GM12878 (cell line): ENCODE measurements around the gene RNASEH2A. TPM values are rescaled to one million over a fixed set of nuclear protein-coding genes. Genes with fewer than 3 reads are reported as not detected.

Experiments
- ATAC-seq: fragments of 200-7000 bp; cut with Tn5 transposase; 3 replicates; pipeline ENCODE4 v1.9.1; 2020; ENCODE audit warnings: mild to moderate bottlenecking, moderate library complexity
- BruUV-seq: library from RNA; stranded (reverse); fragments of 400-500 nt; replicated peaks from 2 replicates; lab custom pipeline; 2021; lab: Mats Ljungman, UMichigan
- CTCF ChIA-PET: fragments of 300-600 bp; sonication (Branson Sonifier 250); formaldehyde crosslinking; extraction: SDS; loops from one replicate; lab custom pipeline; 2021; ENCODE audit warnings: inconsistent platforms; lab: Yijun Ruan, JAX
- POLR2A ChIA-PET: fragments of 350-600 bp; formaldehyde crosslinking; extraction: SDS; loops from one replicate; lab custom pipeline; 2021; ENCODE audit warnings: inconsistent platforms; lab: Charles Lee
- RAD21 ChIA-PET: fragments of 300-600 bp; sonication (Branson Sonifier 250); formaldehyde crosslinking; loops from one replicate; lab custom pipeline; 2023; ENCODE audit warnings: antibody characterized with exemption; ENCODE audit not compliant: unreplicated experiment; lab: Charles Lee
- SMC1A ChIA-PET: fragments of 300-600 bp; sonication (Branson Sonifier 250); formaldehyde crosslinking; loops from one replicate; lab custom pipeline; 2023; ENCODE audit not compliant: unreplicated experiment, uncharacterized antibody; lab: Charles Lee
- DNase-seq: peaks from one replicate; pipeline ENCODE4 v3.0.0-alpha.2; 2011; ENCODE audit warnings: low read depth, low spot score
- FAIRE-seq: peaks from 3 replicates; lab custom pipeline; 2011; peaks lifted over from hg19 to GRCh38; lab: Jason Lieb, UNC
- H2AFZ ChIP-seq: 2 replicates; pipeline ENCODE4 v1.6.0; 2011; ENCODE audit warnings: low read depth, low read length, control low read depth; ENCODE audit not compliant: control insufficient read depth
- H3K27ac ChIP-seq: 2 replicates; pipeline ENCODE4 v1.5.1; 2011; ENCODE audit warnings: control low read depth; ENCODE audit not compliant: control insufficient read depth, insufficient read depth
- H3K27me3 ChIP-seq, 2 experiments: replicated peaks in 1 of 2; 2 replicates each; pipeline versions ENCODE4 v1.6.0 to v1.6.1; 2011; ENCODE audit warnings: low read length in 1 of 2; ENCODE audit not compliant: control insufficient read depth in 2 of 2, insufficient read depth in 2 of 2
- H3K36me3 ChIP-seq, 2 experiments: 2 replicates each; pipeline ENCODE4 v1.5.1; 2011; ENCODE audit warnings: low read length in 1 of 2; ENCODE audit not compliant: control insufficient read depth in 2 of 2, insufficient read depth in 2 of 2
- H3K4me1 ChIP-seq: 2 replicates; pipeline ENCODE4 v1.6.1; 2011; ENCODE audit warnings: mild to moderate bottlenecking, low read length, moderate library complexity, mixed read lengths; ENCODE audit not compliant: control insufficient read depth, insufficient read depth
- H3K4me2 ChIP-seq: 2 replicates; pipeline ENCODE4 v1.6.0; 2011; ENCODE audit warnings: control low read depth; ENCODE audit not compliant: control insufficient read depth, insufficient read depth
- H3K4me3 ChIP-seq: fragments of 200-600 bp; sonication (generic); 2 replicates; pipeline ENCODE4 v1.5.1; 2016
- H3K79me2 ChIP-seq: 2 replicates; pipeline ENCODE4 v1.6.0; 2011; ENCODE audit warnings: low read length; ENCODE audit not compliant: control insufficient read depth, insufficient read depth
- H3K9ac ChIP-seq: 2 replicates; pipeline ENCODE4 v1.8.0; 2011; ENCODE audit warnings: low read length, control low read depth, mixed read lengths; ENCODE audit not compliant: control insufficient read depth, insufficient read depth
- H3K9me3 ChIP-seq: replicated peaks from 3 replicates; pipeline ENCODE4 v1.5.1; 2011; ENCODE audit warnings: mild to moderate bottlenecking, low read length; ENCODE audit not compliant: control insufficient read depth, insufficient read depth
- H4K20me1 ChIP-seq: 2 replicates; pipeline ENCODE4 v1.6.0; 2011; ENCODE audit not compliant: control insufficient read depth, insufficient read depth
- CEBPZ ChIP-seq: fragments of 150-350 bp; IDR thresholded peaks from 2 replicates; pipeline ENCODE4 v1.6.1; 2016; ENCODE audit warnings: low read depth, low read length
- ELK1 ChIP-seq: IDR thresholded peaks from 2 replicates; pipeline ENCODE4 v1.6.1; 2012; ENCODE audit warnings: low read depth, low read length, improper control_type of control experiment
- ESRRA ChIP-seq: IDR thresholded peaks from 2 replicates; pipeline ENCODE4 v1.6.1; 2012; ENCODE audit warnings: mild to moderate bottlenecking, low read length, improper control_type of control experiment
- HDGF ChIP-seq: fragments of 450-650 bp; IDR thresholded peaks from 2 replicates; pipeline ENCODE4 v1.6.1; 2016; ENCODE audit warnings: antibody characterized with exemption
- IRF4 ChIP-seq: IDR thresholded peaks from 2 replicates; pipeline ENCODE4 v1.6.1; 2011; ENCODE audit warnings: low read depth, low read length
- LARP7 ChIP-seq: fragments of 450-650 bp; IDR thresholded peaks from 2 replicates; pipeline ENCODE4 v1.6.1; 2017; ENCODE audit warnings: mild to moderate bottlenecking
- MAX ChIP-seq: IDR thresholded peaks from 2 replicates; pipeline ENCODE4 v1.6.1; 2012; ENCODE audit warnings: low read depth, low read length, improper control_type of control experiment
- MYB ChIP-seq: fragments of 150-350 bp; IDR thresholded peaks from 2 replicates; pipeline ENCODE4 v1.6.1; 2014; ENCODE audit warnings: mild to moderate bottlenecking, low read depth, low read length, borderline replicate concordance
- POLR2A ChIP-seq: IDR thresholded peaks from 2 replicates; pipeline ENCODE4 v1.6.1; 2011; ENCODE audit warnings: low read depth, mild to moderate bottlenecking, low read length
- RELB ChIP-seq: fragments of 450-650 bp; IDR thresholded peaks from 2 replicates; pipeline ENCODE4 v1.6.1; 2017; ENCODE audit warnings: low read depth, mild to moderate bottlenecking, moderate library complexity
- WRNIP1 ChIP-seq: IDR thresholded peaks from 2 replicates; pipeline ENCODE4 v1.6.1; 2011; ENCODE audit warnings: low read depth, low read length, improper control_type of control experiment, borderline replicate concordance
- WGBS: methylation state at CpG from one replicate; pipeline ENCODE4 v1.1.6; 2016; ENCODE audit warnings: low lambda C conversion rate; ENCODE audit not compliant: insufficient replicate concordance, insufficient coverage; ENCODE audit errors: missing lambda C conversion rate; 5-methylcytosine and 5-hydroxymethylcytosine counted together
- in situ Hi-C: fragments of 300-500 bp; cut with MboI; formaldehyde crosslinking; loops from 9 replicates; pipeline ENCODE4 v1.14.3; 2018; ENCODE audit warnings: mixed read lengths
- intact Hi-C: fragments of 100-400 bp; cut with micrococcal nuclease; formaldehyde crosslinking; loops from one replicate; pipeline ENCODE4 v1.14.2; 2022; ENCODE audit not compliant: unreplicated experiment
- polyA plus RNA-seq, 11 experiments: library from polyadenylated mRNA; depleted of rRNA in 4 of 11; unstranded in 6 of 11; stranded (reverse) in 5 of 11; fragments of >200 nt; fragmentation: Nextera tagmentation in 4 of 11; fragmentation: Illumina TruSeq in 1 of 11; extraction: Ambion mirVana in 4 of 11; extraction: Trizol in 1 of 11; gene quantifications; 1 replicate in 1 of 11; 2 replicates in 10 of 11; pipeline versions ENCODE4 v1.2.1 to v1.2.3, GENCODE V29; 2011 to 2016; ENCODE audit warnings: inconsistent platforms in 2 of 11, missing spikeins in 2 of 11, low read depth in 1 of 11
- total RNA-seq, 4 experiments: library from RNA; depleted of rRNA in 3 of 4; stranded (reverse); fragments of >200 nt in 3 of 4; fragmentation: Illumina TruSeq in 1 of 4; extraction: Trizol in 1 of 4; gene quantifications; 2 replicates each; pipeline versions ENCODE4 v1.2.1 to v1.2.3, GENCODE V29; 2013 to 2021

Gene RNASEH2A
- total and polyA plus RNA-seq, 10 of the 15 experiments (the other 5 are each of a cell fraction or from before 2014, with no cell fraction given) = 17.4 to 103 (median 40.4) TPM

DNA sequence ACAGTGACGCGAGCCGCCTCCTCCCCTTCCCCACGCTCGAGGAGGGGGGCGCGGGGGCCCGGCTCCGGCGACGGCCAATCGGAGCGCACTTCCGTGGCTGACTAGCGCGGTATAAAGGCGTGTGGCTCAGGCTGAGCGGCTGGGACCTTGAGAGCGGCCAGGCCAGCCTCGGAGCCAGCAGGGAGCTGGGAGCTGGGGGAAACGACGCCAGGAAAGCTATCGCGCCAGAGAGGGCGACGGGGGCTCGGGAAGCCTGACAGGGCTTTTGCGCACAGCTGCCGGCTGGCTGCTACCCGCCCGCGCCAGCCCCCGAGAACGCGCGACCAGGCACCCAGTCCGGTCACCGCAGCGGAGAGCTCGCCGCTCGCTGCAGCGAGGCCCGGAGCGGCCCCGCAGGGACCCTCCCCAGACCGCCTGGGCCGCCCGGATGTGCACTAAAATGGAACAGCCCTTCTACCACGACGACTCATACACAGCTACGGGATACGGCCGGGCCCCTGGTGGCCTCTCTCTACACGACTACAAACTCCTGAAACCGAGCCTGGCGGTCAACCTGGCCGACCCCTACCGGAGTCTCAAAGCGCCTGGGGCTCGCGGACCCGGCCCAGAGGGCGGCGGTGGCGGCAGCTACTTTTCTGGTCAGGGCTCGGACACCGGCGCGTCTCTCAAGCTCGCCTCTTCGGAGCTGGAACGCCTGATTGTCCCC, 14.9 kb upstream of the RNASEH2A start, which contains the start of gene JUNB (continued):
- TF ChIP-seq ELK1 = peak; percentile 83
- peak; percentile 67; the same call in 1 of the 2 replicates for TF ChIP-seq RELB
- TF ChIP-seq LARP7 = peak; percentile 100
- TF ChIP-seq, all 136 proteins: peak for 74

- ChIA-PET RAD21 (interaction anchor here (0.9 to 11.4 kb wide), 7 partner anchors 9 to 58 kb away, joined by 3 to 303 read pairs (median 4); partner anchors contain the start of genes HOOK2 and TRIR), POLR2A (interaction anchor here (0.6 to 8.2 kb wide), 15 partner anchors 8 to 360 kb away, joined by 3 to 303 read pairs (median 4); partner anchors contain the start of genes GCDH, GET3, HOOK2 and MAN2B1), CTCF (interaction anchor here (0.8 to 12.9 kb wide), 6 partner anchors 11 to 108 kb away, joined by 3 to 537 read pairs (median 4); partner anchors contain the start of genes GET3 and HOOK2), SMC1A (interaction anchor here (1.3 to 11.5 kb wide), 3 partner anchors 13 to 58 kb away, joined by 3 to 240 read pairs (median 3); partner anchors contain the start of gene TRIR)
- H3K36me3 ChIP-seq = no peaks in the 10 kb centered on the region
- ATAC-seq (peak; percentile 4), FAIRE-seq (no peak), DNase-seq (no peak)
- H3K9ac ChIP-seq = peak overlapping the region; percentile 95
- WGBS = 1% methylated on average over 79 of the region's 84 CpGs
- BruUV-seq = no TSS peak
- H4K20me1 ChIP-seq = no peaks in the 10 kb centered on the region
- H3K79me2 ChIP-seq = peaks cover 42% of the 10 kb centered on the region
- H3K27ac ChIP-seq = peak overlapping the region; percentile 95
- no peak overlapping the region for H2AFZ ChIP-seq
- intact Hi-C loops (no loop called here), in situ Hi-C loops (no loop called here)
- no peaks in the 10 kb centered on the region; the same call in 2 of the 3 replicates for H3K9me3 ChIP-seq
- H3K4me3 ChIP-seq = peak overlapping the region; percentile 87
- H3K27me3 ChIP-seq = no peaks in the 10 kb centered on the region
- peak overlapping the region; percentile 97 for H3K4me2 ChIP-seq
- peaks cover 37% of the 10 kb centered on the region for H3K4me1 ChIP-seq
- TF ChIP-seq POLR2A (peak; percentile 81), IRF4 (no peak), MYB (no peak), ESRRA (peak; percentile 14; the same call in 1 of the 2 replicates), HDGF (peak; percentile 83; the same call in 1 of the 2 replicates), WRNIP1 (no peak), CEBPZ (no peak), MAX (peak; percentile 31; the same call in 1 of the 2 replicates)
Observed at GRCh38 chr19:12792051-12792852, 14.1 kb upstream of the RNASEH2A start.
